ENCODE results near the gene RAB36.

Gene RAB36

GRCh38 chr22:23202812-23203451 is 57.7 kb downstream of the RAB36 start:
- TF ChIP-seq CTCF (IDR thresholded peaks at IDR 0.05), result no peak

- no peak for TF ChIP-seq CTCF (IDR thresholded peaks at IDR 0.05)
Observed at GRCh38 chr22:23203452-23204124, 58.3 kb downstream of the RAB36 start.

- no peak for TF ChIP-seq CTCF (IDR thresholded peaks at IDR 0.05)
Observed at GRCh38 chr22:23204125-23204488, 58.8 kb downstream of the RAB36 start.

- no peak for TF ChIP-seq CTCF (IDR thresholded peaks at IDR 0.05)
Observed at GRCh38 chr22:23204541-23205157, 59.4 kb downstream of the RAB36 start.

GRCh38 chr22:23205339-23206049 is 60.2 kb downstream of the RAB36 start:
- no peak for TF ChIP-seq CTCF (IDR thresholded peaks at IDR 0.05)

- TF ChIP-seq CTCF (IDR thresholded peaks at IDR 0.05), result no peak
Observed at GRCh38 chr22:23206915-23207314, 61.6 kb downstream of the RAB36 start.

GRCh38 chr22:23207729-23208393 is 62.6 kb downstream of the RAB36 start:
- no peak for TF ChIP-seq CTCF (IDR thresholded peaks at IDR 0.05)

Measured in LNCAP (cell line).